OCI-M1 (cell line): ENCODE measurements around the gene CILP2.

ENCODE experiments used
- DNase-seq: peaks from one replicate; lab custom pipeline; 2025; lab: John Stamatoyannopoulos, UW

The CILP2 gene

DNA sequence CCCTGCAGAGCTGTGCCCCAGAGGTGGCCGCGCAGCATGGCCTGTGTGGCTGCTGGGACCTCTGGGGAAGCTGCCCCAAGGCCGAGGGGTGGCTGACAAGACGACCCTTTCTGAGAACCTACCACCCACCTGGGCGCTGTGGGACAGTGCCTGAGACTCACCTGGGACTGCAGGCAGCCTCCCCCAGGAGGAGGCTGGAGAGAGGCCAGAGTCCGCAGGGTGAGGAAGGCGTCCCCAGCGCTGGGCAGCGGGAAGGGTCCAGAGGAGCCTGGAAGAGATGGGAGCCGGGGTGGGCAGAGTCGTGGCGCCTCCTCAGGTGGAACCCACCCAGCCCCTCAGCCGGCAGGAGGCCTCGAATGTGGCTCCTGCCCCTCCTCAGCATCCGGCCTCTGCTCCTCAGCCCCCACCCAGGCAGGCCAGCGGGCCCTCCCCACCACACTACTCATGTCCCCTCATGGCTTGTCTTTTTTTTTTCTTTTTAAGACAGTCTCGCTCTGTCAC lies 25.3 kb downstream of the CILP2 start:
- DNase-seq = no peak

DNA sequence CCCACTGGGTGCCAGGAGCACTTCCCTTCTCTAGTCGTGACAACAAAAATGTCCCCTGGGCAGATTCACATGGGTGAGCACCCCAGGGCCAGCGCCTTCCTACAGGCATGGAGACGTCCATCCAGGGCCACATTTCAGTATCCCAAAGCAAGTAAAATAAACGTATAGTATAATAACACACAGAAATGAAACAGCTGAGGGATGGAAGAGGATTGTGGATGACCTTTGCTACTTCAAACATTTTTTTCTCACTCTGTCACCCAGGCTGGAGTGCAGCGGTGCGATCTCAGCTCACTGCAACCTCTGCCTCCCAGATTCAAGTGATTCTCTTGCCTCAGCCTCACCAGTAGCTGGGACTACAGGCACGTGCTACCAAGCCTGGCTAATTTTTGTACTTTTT lies 28.2 kb downstream of the CILP2 start:
- no peak for DNase-seq

DNA sequence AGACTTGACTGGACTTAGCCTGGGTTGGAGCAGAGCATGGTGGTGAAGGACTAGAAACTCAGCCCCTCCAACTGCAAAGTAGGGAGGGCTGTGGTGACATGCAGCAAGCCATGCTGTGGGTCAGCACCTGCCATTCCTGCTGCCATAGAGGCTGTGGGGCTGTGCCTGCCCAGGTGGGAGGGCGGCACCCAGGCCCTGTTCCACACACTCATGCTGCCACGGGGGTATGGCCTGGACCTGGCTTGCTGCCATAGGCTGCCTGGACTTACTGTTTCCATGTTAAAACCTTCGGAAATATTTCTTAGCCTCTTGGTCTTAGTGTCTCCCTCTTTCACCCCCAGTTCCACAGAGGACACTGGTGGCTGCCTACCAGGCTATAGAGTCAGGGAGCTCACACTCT lies 29.3 kb downstream of the CILP2 start:
- no peak for DNase-seq

DNA sequence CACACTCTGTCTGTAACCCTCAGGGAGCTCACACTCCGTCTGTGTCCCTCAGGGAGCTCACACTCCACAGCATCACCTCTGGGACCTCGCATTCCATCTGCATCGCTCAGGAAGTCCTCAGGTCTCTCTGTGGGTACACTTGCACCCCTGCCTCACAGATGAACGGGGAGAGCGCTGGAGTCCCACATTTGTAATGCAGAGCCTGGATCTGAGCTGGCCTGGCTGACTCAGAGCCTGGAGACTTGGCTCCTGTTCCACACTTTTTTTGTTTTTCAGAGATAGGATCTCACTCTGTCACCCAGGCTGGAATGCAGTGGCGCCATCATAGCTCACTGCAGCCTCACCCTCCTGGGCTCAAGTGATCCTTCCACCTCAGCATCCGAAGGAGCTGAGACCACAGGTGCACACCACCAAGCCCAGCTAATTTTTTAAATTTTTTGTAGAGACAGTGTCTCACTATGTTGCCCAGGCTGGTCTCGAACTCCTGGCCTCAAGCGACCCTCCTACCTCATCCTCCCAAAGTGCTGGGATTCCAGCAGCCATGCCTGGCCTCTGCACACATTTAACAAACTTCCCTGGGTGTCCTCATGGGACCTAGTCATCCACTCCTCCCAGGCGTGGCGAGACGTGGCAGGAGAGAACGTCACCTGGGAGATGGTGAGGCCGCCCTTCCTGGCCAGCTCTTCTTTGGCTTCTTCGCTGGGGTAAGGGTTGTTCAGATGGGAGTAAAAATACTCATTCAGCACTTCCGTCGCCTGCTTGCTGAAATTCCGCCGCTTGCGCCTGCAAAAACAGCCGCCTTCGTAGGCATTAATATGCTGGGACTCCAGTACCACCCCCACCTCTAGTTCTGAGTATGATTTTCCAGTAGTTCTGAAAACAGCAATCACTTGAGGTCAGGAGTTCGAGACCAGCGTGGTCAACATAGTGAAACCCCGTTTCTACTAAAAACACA lies 31.0 kb downstream of the CILP2 start:
- no peak for DNase-seq

DNA sequence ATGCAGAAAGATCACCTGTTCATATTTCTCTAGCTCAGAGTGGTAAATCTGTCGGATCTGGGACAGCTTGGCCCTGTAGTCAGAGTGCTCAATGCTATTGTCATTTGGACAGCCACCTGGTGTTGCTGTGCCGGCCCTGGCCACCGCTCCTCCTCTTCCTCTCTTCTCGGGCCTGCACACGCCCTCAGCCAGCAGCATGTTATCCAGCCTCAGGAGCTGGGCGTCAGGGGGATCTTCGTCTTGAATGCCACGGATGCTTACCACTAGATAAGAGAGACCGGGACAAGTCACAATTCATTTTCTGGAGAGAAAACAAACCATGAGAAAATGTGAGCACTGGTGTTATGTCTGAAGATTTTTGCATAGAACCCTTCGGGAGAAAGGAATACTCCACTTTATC lies 32.5 kb downstream of the CILP2 start:
- no peak for DNase-seq

DNA sequence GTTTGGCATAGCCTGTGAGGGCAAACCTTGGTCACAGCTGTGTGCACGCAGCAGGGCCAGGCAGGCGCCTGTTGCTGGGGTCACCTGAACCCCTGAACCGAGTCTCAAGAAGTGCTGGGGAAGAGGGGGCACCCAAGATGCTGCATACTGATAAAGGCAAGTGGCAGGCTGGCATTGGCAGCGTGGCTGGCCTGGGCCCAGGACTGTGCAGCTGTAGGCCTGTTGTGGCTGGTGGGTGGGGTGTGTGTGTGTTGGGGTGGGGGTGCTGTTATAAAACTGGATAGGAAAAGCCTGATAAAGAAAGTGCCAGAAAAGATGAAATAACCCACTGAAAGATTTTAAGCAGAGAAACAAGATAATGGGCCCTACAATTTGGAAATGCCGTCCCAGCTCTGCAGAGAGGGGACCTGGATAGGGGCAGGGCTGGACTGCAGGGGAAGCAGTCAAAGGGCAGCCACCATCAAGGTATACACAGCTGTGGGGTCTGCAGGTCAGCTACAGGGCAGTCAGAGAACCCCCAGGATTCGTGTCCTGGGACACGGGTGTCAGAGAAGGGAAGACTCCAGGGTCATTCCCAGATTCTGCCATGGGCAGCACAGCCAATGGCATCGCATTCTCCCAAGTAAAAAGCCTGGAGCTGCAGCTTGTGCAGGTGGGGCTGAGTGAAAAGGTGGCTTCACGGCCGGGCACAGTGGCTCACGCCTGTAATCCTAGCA lies 33.2 kb downstream of the CILP2 start:
- no peak for DNase-seq

DNA sequence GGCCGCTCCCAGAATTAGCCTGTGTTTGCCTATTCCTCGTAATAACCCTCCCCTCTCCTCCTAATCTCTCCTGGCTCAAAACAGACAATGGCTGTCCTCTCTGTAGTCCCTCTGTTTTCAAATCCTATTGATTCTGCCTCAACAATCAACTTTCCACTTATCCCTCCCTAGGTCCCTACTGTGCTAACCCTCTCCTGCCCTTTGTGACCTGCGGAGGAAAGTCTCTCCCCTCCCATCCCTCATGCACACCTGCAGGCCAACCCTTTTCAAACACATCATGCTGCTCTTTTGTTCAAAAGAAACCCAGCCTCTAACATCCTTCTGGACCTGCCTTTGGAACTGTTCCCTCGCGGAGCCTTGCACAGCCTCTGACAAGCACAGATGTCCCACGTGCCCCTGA lies 37.3 kb downstream of the CILP2 start:
- DNase-seq = no peak

DNA sequence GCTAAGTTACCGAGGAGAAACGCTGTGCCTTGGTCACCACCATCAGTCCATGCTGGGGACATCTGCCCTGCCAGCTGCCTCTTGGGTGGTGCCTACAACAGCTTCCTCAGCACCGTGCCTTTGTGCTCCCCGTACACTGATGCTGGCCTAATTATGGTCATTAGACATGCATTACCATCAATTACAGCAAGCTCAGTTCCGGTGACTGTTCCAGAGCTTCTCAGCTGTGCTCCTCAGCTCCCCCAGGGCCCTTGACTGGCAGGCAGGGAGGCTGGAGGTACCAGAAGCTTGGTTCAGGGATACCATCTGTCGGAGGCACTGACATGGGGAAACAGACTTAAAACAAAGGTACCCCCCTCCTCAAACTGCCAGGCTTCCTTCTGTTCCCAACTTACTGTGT lies 40.2 kb downstream of the CILP2 start:
- no peak for DNase-seq

DNA sequence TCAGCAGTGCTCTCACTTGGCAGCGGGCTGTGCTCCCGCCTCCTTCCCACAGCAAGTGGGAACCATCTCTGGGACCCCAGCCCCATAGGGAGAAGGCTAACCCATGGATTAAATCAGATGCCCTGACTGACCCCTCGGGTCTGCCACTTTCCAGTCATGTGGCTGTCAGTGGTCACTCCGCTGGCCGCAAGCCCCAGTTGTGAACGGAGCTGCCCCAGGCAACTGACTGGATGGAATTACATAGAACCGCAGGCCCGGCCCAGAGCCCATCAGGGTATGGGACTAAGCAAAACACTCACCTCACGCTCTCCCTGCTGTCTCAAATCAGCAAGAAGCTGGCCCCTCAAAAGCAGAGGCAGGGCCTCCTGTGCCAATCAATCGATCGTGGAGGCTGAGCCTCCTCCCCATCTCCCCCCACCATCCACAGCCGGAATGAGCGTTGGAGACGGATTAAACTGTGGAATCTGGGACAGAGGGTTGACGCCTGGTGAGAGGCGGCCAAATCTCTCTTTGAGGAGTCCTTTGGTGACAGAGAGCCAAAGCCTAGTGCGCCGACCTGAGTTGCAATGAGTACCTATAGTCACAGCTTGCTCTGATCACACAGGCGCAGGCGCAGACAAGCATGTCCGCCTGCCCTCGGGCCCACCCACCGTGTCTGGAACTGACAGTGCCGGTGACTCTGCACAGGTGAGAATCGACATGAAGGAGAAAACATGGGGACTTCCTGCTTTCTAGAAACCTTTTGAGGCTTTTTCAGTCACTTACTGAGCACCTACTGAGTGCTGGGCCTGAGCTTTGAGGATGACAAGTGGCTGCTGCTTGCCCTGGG lies 41.7 kb downstream of the CILP2 start:
- DNase-seq = no peak

DNA sequence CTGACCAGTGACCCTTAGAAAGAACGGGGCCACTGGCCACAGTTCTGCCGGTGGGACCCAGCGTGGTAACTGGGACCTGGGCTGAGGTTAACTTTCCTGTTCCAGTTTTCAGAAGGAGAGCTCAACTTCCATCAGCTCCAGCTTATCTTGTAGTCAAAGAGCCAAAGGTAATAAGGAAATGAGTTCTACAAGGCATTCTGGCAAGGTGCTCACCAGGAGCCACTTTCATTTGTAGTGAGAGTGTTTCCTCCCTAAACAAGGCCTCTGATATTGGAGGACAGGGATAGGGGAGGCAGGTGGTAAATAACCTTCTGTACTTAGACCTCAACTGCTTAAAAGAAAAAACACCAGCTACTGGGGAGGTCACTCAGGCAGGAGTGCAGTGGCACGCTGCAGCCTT lies 42.4 kb downstream of the CILP2 start:
- DNase-seq = no peak

DNA sequence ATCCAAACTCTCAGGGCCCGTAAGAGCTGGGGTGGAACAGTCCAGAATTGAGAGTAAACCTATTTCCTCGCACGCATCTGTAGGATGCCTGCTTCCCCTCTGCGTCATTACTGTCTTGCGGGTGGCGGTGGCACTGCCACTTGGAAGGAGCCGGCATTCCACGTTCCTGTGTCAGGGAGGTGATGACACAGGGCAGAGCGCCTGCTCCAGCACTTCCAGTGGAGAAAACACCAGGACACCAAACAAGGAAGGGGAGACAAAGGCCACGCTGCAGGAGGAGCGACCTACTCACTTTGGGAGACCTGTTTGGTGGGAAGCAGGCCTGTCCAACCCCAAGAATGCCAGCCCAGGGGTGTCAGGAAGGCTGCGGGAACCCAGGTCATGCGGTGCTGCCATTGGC lies 43.3 kb downstream of the CILP2 start:
- no peak for DNase-seq

DNA sequence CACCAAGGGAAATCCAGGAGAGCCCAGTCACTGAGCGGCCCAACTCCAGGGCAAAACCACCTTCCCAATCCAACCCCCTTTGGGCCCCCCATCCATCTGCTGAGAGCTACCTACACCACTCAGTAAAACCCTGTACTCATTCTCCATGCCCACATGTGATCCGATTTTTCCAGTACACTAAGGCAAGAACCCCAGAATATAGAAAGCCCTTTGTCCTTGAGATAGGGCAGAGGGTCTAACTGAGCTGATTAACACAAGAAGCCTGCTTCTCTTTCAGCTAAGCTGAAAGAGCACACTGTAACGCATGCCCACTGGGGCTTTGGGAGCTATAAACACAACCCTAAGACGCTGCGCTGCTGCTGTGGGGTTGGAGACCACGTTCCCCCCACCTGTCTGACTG lies 44.4 kb downstream of the CILP2 start:
- DNase-seq = no peak

DNA sequence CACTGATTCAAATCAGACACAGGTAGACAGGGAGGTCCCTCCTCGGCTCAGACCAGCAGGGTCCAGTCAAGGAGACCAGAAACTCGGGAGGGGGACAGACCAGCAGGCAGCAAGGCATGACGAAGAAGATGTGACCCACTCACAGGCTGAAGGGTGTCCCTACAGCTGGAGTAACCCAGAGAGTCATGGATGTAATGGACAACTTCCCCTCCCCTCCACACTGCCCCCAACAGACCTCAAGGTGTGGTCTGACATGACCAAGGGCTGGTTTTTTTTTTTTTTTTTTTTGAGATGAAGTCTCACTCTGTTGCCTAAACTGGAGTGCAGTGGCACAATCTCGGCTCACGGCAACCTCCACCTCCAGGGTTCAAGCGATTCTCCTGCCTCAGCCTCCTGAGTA lies 46.3 kb downstream of the CILP2 start:
- no peak for DNase-seq

DNA sequence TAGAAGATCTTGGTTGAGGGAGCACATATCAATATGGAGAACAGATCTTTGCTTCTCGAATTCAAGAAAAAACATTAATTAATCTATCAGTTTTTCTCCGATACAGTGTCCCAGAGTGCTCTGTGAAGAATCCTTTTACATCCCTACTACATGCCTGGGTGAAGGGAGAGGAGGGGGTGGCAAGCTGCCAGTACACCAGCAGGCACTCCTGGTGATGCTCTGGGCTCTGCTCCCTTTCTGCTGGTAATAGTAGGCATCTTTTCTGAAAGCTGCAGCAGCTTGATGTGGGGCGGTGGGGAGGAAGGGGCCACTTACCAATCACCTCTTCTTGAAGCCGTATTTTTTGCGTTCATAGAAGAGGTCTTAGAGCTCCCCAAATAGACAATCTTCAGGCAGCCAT lies 49.7 kb downstream of the CILP2 start:
- no peak for DNase-seq

DNA sequence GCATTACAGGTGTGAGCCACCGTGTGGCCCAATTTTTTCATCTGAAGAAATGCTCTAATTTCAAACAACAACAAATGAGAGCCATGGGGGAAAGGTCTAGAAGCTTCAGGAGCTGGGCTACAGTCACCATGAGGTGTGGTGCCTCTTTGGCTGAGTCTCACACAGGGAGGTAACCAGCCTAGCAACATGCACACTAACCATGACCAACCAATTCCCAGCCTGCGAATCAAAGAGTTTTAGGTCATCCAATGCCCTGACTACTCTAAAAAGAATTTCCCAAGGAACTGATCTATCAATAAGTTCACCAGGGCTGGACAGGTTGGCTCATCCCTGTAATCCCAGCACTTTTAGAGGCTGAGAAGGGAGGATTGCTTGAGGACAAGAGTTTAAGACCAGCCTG lies 50.5 kb downstream of the CILP2 start:
- DNase-seq = no peak

DNA sequence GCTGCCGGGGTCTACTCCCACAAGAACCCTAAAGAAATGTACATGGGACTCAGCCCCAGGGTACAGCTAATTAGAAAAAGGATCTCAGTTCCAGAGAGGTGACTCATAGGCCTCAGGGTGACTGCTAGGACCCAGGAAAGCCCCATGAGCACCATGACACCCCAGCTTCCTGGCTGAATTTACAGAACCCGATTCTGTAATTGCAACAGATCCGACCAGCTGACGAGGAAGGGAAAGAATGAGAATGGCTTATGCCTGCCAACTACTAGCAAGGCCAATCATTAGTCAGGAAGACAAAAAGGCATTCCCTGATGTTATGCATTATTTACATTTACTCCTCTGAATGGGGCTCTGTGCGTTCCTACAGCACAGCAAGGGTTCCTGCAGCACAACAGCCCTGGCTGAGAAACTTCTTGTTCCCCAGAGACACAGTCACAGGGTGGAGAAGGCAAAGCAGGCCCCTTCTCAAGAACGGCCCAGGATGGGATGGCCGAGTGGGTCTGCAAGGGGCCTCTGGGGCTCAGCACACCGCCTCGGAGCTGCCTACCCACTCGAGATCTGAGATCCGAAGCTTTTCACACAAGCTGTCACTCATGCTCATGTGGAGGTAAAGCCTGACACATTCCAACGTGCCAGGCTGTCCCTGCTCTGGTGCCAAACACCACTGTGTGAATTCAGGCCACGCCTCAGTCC lies 53.2 kb downstream of the CILP2 start:
- DNase-seq = no peak

DNA sequence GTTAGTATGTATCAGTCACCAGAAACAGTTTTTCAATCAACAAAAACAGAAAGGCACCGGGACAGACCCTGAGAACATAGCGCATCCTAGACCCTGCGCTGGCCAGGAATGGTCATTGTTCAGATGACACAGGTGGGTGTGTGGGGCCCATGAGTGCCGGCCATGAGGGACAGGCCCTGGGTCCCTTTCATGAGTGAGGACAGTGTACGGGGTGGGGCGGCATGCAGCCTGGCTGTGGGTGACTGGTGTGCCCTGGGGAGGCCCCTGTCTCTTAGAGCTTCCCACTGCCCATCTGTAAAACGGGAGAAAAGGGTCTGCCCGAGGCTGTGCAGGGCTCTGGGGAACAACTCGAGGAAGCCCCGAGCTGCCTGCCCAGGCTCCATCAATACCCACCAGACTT lies 54.6 kb downstream of the CILP2 start:
- no peak for DNase-seq

DNA sequence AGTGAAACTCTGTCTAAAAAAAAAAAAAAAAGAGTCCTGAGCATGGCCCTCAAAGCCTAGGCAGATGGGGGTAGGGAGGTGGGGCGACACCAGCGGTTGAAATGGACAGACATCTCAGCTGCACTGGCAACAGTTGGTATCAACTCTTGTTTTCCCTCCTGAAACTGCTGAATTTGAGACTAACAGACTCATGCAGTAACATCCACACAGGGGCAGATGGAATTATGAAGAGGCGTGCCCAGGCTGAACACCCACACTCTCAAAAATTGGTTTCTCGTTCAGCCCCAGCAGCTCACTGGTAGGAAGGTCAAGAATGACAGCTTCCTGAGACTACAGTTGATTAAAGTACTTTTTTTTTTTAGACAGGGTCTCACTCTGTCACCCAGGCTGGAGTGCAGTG lies 56.3 kb downstream of the CILP2 start:
- no peak for DNase-seq

DNA sequence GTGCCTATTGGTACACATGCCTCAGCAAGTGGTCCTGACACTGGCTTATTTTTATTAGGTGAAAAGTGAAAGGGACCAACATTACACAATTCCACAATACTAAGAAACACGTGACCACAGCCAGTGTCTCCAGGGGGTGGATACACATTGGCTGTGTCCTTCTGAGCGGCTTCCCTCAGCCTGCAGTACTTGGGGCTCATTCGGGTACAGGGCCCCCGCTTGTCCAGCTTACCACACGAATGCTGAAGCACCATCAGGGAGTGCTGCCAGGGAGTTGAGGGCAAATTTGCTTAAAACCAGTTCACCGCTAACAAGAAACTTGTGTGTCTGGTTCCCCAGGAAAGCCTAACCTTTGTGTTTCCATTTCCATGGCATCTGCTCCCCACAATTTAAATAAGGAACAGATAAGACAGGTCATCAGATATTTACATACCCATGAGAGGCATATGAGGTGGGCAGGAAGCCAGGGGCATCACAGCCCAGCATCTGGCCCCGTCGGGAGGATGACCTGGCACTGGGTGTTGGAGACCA lies 57.2 kb downstream of the CILP2 start:
- peak; percentile 73 for DNase-seq
